NCI-H1436 (cell line): ENCODE results near the gene NDUFA13.

Experiments
- DNase-seq: peaks from one replicate; lab custom pipeline; 2025; lab: John Stamatoyannopoulos, UW

The NDUFA13 gene

GRCh38 chr19:19571071-19571786 lies 55.2 kb downstream of the NDUFA13 start:
- DNase-seq = no peak

- DNase-seq = no peak
These were observed 59.4 kb downstream of the NDUFA13 start for GRCh38 chr19:19575411-19575810.
